Mesendoderm (in vitro differentiated cells): ENCODE measurements around the gene IDI2.
"Not testable (repeated sequence)": the region's sequence is repeated elsewhere in the genome, so short reads cannot be mapped to it uniquely, and the experiment has no call there.

ENCODE experiments used
- DNase-seq: peaks from one replicate; pipeline ENCODE4 v3.0.0; 2013
- H2AK5ac ChIP-seq: 2 replicates; pipeline ENCODE4 v1.6.1; 2013; ENCODE audit warnings: low read length, inconsistent platforms
- H2BK120ac ChIP-seq: 2 replicates; pipeline ENCODE4 v1.6.1; 2013; ENCODE audit warnings: low read depth, mild to moderate bottlenecking, low read length, moderate library complexity, mixed read lengths
- H2BK15ac ChIP-seq: replicated peaks from 2 replicates; pipeline ENCODE4 v1.6.1; 2013; ENCODE audit warnings: low read depth, mild to moderate bottlenecking, moderate library complexity
- H2BK5ac ChIP-seq: 2 replicates; pipeline ENCODE4 v1.6.1; 2013; ENCODE audit warnings: low read length, inconsistent platforms
- H3K18ac ChIP-seq: 2 replicates; pipeline ENCODE4 v1.6.1; 2013; ENCODE audit warnings: mild to moderate bottlenecking, low read length, mixed read lengths
- H3K23ac ChIP-seq: one replicate; pipeline ENCODE4 v1.6.1; 2013; ENCODE audit warnings: low read length
- H3K27ac ChIP-seq: 2 replicates; pipeline ENCODE4 v1.5.1; 2013; ENCODE audit warnings: low read depth, mild to moderate bottlenecking, inconsistent platforms, low read length, moderate library complexity
- H3K27me3 ChIP-seq: 2 replicates; pipeline ENCODE4 v1.6.1; 2013; ENCODE audit warnings: low read length, control low read depth, mild to moderate bottlenecking, inconsistent platforms; ENCODE audit not compliant: insufficient read depth, poor library complexity
- H3K36me3 ChIP-seq: 2 replicates; pipeline ENCODE4 v1.6.1; 2013; ENCODE audit warnings: low read length, inconsistent platforms; ENCODE audit not compliant: control insufficient read depth, insufficient read depth
- H3K4ac ChIP-seq: one replicate; pipeline ENCODE4 v1.6.1; 2013; ENCODE audit warnings: low read depth, mild to moderate bottlenecking, low read length, moderate library complexity
- H3K4me1 ChIP-seq: 2 replicates; pipeline ENCODE4 v1.6.1; 2013; ENCODE audit warnings: low read depth, low read length, inconsistent platforms; ENCODE audit not compliant: control insufficient read depth
- H3K4me2 ChIP-seq: 2 replicates; pipeline ENCODE4 v1.6.1; 2013; ENCODE audit warnings: low read length
- H3K4me3 ChIP-seq: 2 replicates; pipeline ENCODE4 v1.5.1; 2013; ENCODE audit warnings: mild to moderate bottlenecking, low read length
- H3K56ac ChIP-seq: one replicate; pipeline ENCODE4 v1.6.1; 2013; ENCODE audit warnings: low read length
- H3K79me1 ChIP-seq: 2 replicates; pipeline ENCODE4 v1.6.1; 2013; ENCODE audit warnings: low read length, inconsistent platforms
- H3K79me2 ChIP-seq: 2 replicates; pipeline ENCODE4 v1.6.1; 2013; ENCODE audit warnings: mild to moderate bottlenecking, low read length; ENCODE audit not compliant: control insufficient read depth, insufficient read depth
- H3K9ac ChIP-seq: 2 replicates; pipeline ENCODE4 v1.6.1; 2013; ENCODE audit warnings: low read length, inconsistent platforms
- H4K5ac ChIP-seq: one replicate; pipeline ENCODE4 v1.6.1; 2013; ENCODE audit warnings: low read length
- H4K8ac ChIP-seq: one replicate; pipeline ENCODE4 v1.6.1; 2013; ENCODE audit warnings: low read depth, mild to moderate bottlenecking, control low read depth, low read length, moderate library complexity
- WGBS: extraction: QIAGEN DNeasy Blood & Tissue Kit; methylation state at CpG from one replicate; pipeline ENCODE4 v1.1.7; 2013; ENCODE audit warnings: low lambda C conversion rate, missing lambda C conversion rate; ENCODE audit not compliant: insufficient coverage; ENCODE audit errors: extremely low coverage; 5-methylcytosine and 5-hydroxymethylcytosine counted together

Gene IDI2

DNA sequence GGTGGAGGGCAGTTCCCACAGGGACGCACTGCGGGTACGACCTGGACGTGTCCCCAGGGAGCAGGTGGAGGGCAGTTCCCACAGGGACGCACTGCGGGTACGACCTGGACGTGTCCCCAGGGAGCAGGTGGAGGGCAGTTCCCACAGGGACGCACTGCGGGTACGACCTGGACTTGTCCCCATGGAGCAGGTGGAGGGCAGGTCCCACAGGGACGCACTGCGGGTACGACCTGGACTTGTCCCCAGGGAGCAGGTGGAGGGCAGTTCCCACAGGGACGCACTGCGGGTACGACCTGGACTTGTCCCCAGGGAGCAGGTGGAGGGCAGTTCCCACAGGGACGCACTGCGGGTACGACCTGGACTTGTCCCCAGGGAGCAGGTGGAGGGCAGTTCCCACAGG lies 13.1 kb upstream of the IDI2 start:
- not testable (repeated sequence) for H3K4ac ChIP-seq, H3K56ac ChIP-seq, DNase-seq, H2BK15ac ChIP-seq, H4K8ac ChIP-seq, H2BK120ac ChIP-seq, H3K79me1 ChIP-seq, H3K9ac ChIP-seq, H3K4me3 ChIP-seq, H3K27me3 ChIP-seq, H2BK5ac ChIP-seq, H3K18ac ChIP-seq, H2AK5ac ChIP-seq, H3K36me3 ChIP-seq, H3K4me2 ChIP-seq, H3K23ac ChIP-seq, H3K4me1 ChIP-seq, H3K27ac ChIP-seq, H3K79me2 ChIP-seq, H4K5ac ChIP-seq
- no CpG with 5 or more reads among the region's 20 CpGs for WGBS

DNA sequence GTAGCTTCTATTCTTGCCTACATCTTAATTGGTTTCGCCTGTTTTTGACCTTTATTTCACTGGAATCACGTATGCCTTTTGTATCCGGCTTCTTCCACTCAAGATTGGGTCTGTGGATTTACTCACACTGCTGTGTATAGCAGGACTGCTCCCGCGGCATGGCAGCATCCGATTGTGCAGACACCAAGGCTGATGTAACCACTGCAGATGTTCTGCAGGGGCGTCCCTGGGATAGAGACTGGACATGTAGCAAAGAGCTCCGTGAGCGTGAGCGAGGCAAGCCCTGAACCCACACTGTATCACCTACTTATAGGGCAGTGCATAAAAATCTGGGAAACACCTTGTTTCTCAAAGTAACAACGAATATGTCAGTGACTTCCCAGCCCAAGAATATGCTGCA lies 11.4 kb upstream of the IDI2 start:
- Histone ChIP-seq H3K18ac (no peak overlapping the region), H3K4me3 (no peak overlapping the region), H3K9ac (no peak overlapping the region), H3K4ac (no peak overlapping the region), H3K4me2 (no peak overlapping the region), H4K8ac (no peak overlapping the region), H3K56ac (no peak overlapping the region), H3K27ac (no peak overlapping the region), H2BK15ac (no peak overlapping the region), H3K79me1 (no peaks in the 10 kb centered on the region), H3K4me1 (no peaks in the 10 kb centered on the region), H3K27me3 (no peaks in the 10 kb centered on the region), H2AK5ac (no peak overlapping the region), H3K23ac (no peak overlapping the region), H3K79me2 (no peaks in the 10 kb centered on the region), H3K36me3 (peaks cover 2% of the 10 kb centered on the region), H2BK5ac (no peak overlapping the region), H2BK120ac (no peak overlapping the region), H4K5ac (no peak overlapping the region)
- DNase-seq, result no peak
- no CpG with 5 or more reads among the region's 11 CpGs for WGBS

GRCh38 chr10:1036341-1036791 lies 10.7 kb upstream of the IDI2 start:
- H3K18ac ChIP-seq, result no peak overlapping the region
- no peak overlapping the region for H4K8ac ChIP-seq
- no CpG with 5 or more reads among the region's 14 CpGs for WGBS
- no peak overlapping the region for H3K4ac ChIP-seq
- H2BK15ac ChIP-seq, result no peak overlapping the region
- no peaks in the 10 kb centered on the region for H3K79me1 ChIP-seq
- H3K36me3 ChIP-seq, result peaks cover 2% of the 10 kb centered on the region
- H3K4me3 ChIP-seq, result no peak overlapping the region
- no peak for DNase-seq
- no peak overlapping the region for H2BK5ac ChIP-seq
- H2AK5ac ChIP-seq, result no peak overlapping the region
- H3K79me2 ChIP-seq, result no peaks in the 10 kb centered on the region
- H4K5ac ChIP-seq, result no peak overlapping the region
- H3K4me1 ChIP-seq, result no peaks in the 10 kb centered on the region
- no peak overlapping the region for H3K23ac ChIP-seq
- H2BK120ac ChIP-seq, result no peak overlapping the region
- no peak overlapping the region for H3K56ac ChIP-seq
- H3K27ac ChIP-seq, result no peak overlapping the region
- H3K27me3 ChIP-seq, result no peaks in the 10 kb centered on the region
- no peak overlapping the region for H3K4me2 ChIP-seq
- no peak overlapping the region for H3K9ac ChIP-seq

- no peaks in the 10 kb centered on the region for H3K4me1 ChIP-seq
- WGBS, result no CpG with 5 or more reads among the region's 6 CpGs
- no peak overlapping the region for H4K5ac ChIP-seq
- no peak overlapping the region for H3K56ac ChIP-seq
- no peak overlapping the region for H3K18ac ChIP-seq
- H3K27me3 ChIP-seq, result no peaks in the 10 kb centered on the region
- H2BK5ac ChIP-seq, result no peak overlapping the region
- no peak overlapping the region for H3K4me2 ChIP-seq
- peaks cover 2% of the 10 kb centered on the region for H3K36me3 ChIP-seq
- no peak overlapping the region for H3K9ac ChIP-seq
- DNase-seq, result no peak
- H3K79me2 ChIP-seq, result no peaks in the 10 kb centered on the region
- no peak overlapping the region for H4K8ac ChIP-seq
- H3K79me1 ChIP-seq, result no peaks in the 10 kb centered on the region
- H2BK15ac ChIP-seq, result no peak overlapping the region
- no peak overlapping the region for H3K4me3 ChIP-seq
- H3K23ac ChIP-seq, result no peak overlapping the region
- no peak overlapping the region for H3K27ac ChIP-seq
- no peak overlapping the region for H2AK5ac ChIP-seq
- H2BK120ac ChIP-seq, result no peak overlapping the region
- H3K4ac ChIP-seq, result no peak overlapping the region
These were observed 9.5 kb upstream of the IDI2 start for GRCh38 chr10:1035201-1035600.

DNA sequence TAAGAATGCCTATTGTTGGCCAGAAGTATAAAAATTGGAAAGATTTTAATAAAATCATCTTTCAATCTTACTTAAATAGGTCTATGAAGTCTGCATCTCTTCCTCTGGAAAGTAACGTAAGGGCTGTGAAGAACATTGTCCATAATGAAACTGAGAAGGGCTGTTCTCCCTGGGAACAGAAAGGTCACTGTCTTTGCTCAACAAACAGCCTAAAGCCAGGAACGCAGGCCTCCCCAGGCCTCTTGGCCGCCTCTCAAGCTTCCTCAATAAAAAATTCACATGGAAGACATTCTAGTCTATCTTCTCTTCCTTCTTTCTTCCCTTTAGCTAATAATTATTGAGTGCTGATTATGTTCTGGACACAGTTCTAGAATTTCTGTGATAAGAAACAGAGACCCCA lies 9.1 kb upstream of the IDI2 start:
- Histone ChIP-seq H2BK5ac (no peak overlapping the region), H4K5ac (no peak overlapping the region), H3K4me1 (no peaks in the 10 kb centered on the region), H3K23ac (no peak overlapping the region), H3K79me1 (no peaks in the 10 kb centered on the region), H4K8ac (no peak overlapping the region), H3K79me2 (no peaks in the 10 kb centered on the region), H3K36me3 (peaks cover 2% of the 10 kb centered on the region), H3K27ac (no peak overlapping the region), H3K27me3 (no peaks in the 10 kb centered on the region), H3K9ac (no peak overlapping the region), H3K4me2 (no peak overlapping the region), H3K56ac (no peak overlapping the region), H2BK120ac (no peak overlapping the region), H3K4me3 (no peak overlapping the region), H2BK15ac (no peak overlapping the region), H2AK5ac (no peak overlapping the region), H3K4ac (no peak overlapping the region), H3K18ac (no peak overlapping the region)
- WGBS, result no CpG with 5 or more reads among the region's 3 CpGs
- DNase-seq, result no peak

GRCh38 chr10:1033601-1034000 lies 7.9 kb upstream of the IDI2 start:
- no peak overlapping the region for H4K5ac ChIP-seq
- no peak overlapping the region for H2BK15ac ChIP-seq
- no peak overlapping the region for H3K4ac ChIP-seq
- H3K23ac ChIP-seq, result no peak overlapping the region
- no peak overlapping the region for H3K18ac ChIP-seq
- H3K27ac ChIP-seq, result no peak overlapping the region
- no peak overlapping the region for H3K4me3 ChIP-seq
- no peaks in the 10 kb centered on the region for H3K79me1 ChIP-seq
- H2AK5ac ChIP-seq, result no peak overlapping the region
- H2BK5ac ChIP-seq, result no peak overlapping the region
- no peak overlapping the region for H3K9ac ChIP-seq
- DNase-seq, result no peak
- no peak overlapping the region for H4K8ac ChIP-seq
- no peak overlapping the region for H3K56ac ChIP-seq
- H3K4me2 ChIP-seq, result no peak overlapping the region
- H3K4me1 ChIP-seq, result no peaks in the 10 kb centered on the region
- no CpG with 5 or more reads among the region's 1 CpG for WGBS
- no peaks in the 10 kb centered on the region for H3K36me3 ChIP-seq
- no peaks in the 10 kb centered on the region for H3K27me3 ChIP-seq
- H2BK120ac ChIP-seq, result no peak overlapping the region
- no peaks in the 10 kb centered on the region for H3K79me2 ChIP-seq
